ENCODE measurements around the gene PDZRN3.

The PDZRN3 gene

GRCh38 chr3:73556520-73557372 lies 68.0 kb downstream of the PDZRN3 start:
- DNase-seq (ENCODE audit: low read depth in 2 of 2) = no peak

GRCh38 chr3:73555076-73555475 lies 69.7 kb downstream of the PDZRN3 start:
- no peak for DNase-seq (ENCODE audit: low read depth in 2 of 2)

GRCh38 chr3:73552700-73553099 lies 72.0 kb downstream of the PDZRN3 start:
- DNase-seq (ENCODE audit: low read depth in 2 of 2) = no peak

- no peak for DNase-seq (ENCODE audit: low read depth in 2 of 2)
These were observed 74.7 kb downstream of the PDZRN3 start for GRCh38 chr3:73550032-73550431.

- DNase-seq (ENCODE audit: low read depth in 2 of 2) = no peak
These were observed 75.6 kb downstream of the PDZRN3 start for GRCh38 chr3:73549051-73549600.

- DNase-seq (ENCODE audit: low read depth in 2 of 2) = no peak
These were observed 76.3 kb downstream of the PDZRN3 start for GRCh38 chr3:73548436-73548835.

GRCh38 chr3:73547427-73548248 lies 77.1 kb downstream of the PDZRN3 start:
- no peak for DNase-seq (ENCODE audit: low read depth in 2 of 2)

- no peak for DNase-seq (ENCODE audit: low read depth in 2 of 2)
These were observed 77.8 kb downstream of the PDZRN3 start for GRCh38 chr3:73546961-73547360.

- no peak for DNase-seq (ENCODE audit: low read depth in 2 of 2)
These were observed 81.3 kb downstream of the PDZRN3 start for GRCh38 chr3:73543412-73543811.

- no peak for DNase-seq (ENCODE audit: low read depth in 2 of 2)
These were observed 82.6 kb downstream of the PDZRN3 start for GRCh38 chr3:73542136-73542535.

- DNase-seq (ENCODE audit: low read depth in 2 of 2) = no peak
These were observed 83.6 kb downstream of the PDZRN3 start for GRCh38 chr3:73540969-73541740.

GRCh38 chr3:73538486-73538885 lies 86.3 kb downstream of the PDZRN3 start:
- DNase-seq (ENCODE audit: low read depth in 2 of 2) = no peak

GRCh38 chr3:73536952-73537351 lies 87.8 kb downstream of the PDZRN3 start:
- DNase-seq (ENCODE audit: low read depth in 2 of 2) = no peak

- DNase-seq (ENCODE audit: low read depth in 2 of 2) = no peak
These were observed 88.3 kb downstream of the PDZRN3 start for GRCh38 chr3:73536336-73536895.

GRCh38 chr3:73535931-73536330 lies 88.8 kb downstream of the PDZRN3 start:
- no peak for DNase-seq (ENCODE audit: low read depth in 2 of 2)

- no peak for DNase-seq (ENCODE audit: low read depth in 2 of 2)
These were observed 89.6 kb downstream of the PDZRN3 start for GRCh38 chr3:73535137-73535536.

- no peak for DNase-seq (ENCODE audit: low read depth in 2 of 2)
These were observed 94.7 kb downstream of the PDZRN3 start for GRCh38 chr3:73530022-73530396.

GRCh38 chr3:73529308-73530021 lies 95.3 kb downstream of the PDZRN3 start:
- no peak for DNase-seq (ENCODE audit: low read depth in 2 of 2)

- no peak for DNase-seq (ENCODE audit: low read depth in 2 of 2)
These were observed 99.2 kb downstream of the PDZRN3 start for GRCh38 chr3:73525591-73525990.

- DNase-seq (ENCODE audit: low read depth in 2 of 2) = no peak
These were observed 101.1 kb downstream of the PDZRN3 start for GRCh38 chr3:73523661-73524060.

All from stimulated activated CD4-positive, alpha-beta T cell treated with anti-CD3 and anti-CD28 coated beads, Interleukin-1b, Interleukin-23, amount 100 ng/mL, for 4 hours (primary cell).